ENCODE measurements around the gene MAP7D2. TPM values are rescaled to one million over a fixed set of nuclear protein-coding genes. Genes with fewer than 3 reads are reported as not detected.

Gene MAP7D2
- total and polyA plus RNA-seq, 9 of the 15 experiments (the other 6 are each of a cell fraction or from before 2014, with no cell fraction given) = 0.01 to 0.04 (median 0.03) TPM; not detected in 4

- no peaks in the 10 kb centered on the region for H3K79me2 ChIP-seq (ENCODE audit: control insufficient read depth, insufficient read depth, low read length)
- no peaks in the 10 kb centered on the region for H3K36me3 ChIP-seq (ENCODE audit: control insufficient read depth, insufficient read depth, low read length)
- no peaks in the 10 kb centered on the region for H3K9me3 ChIP-seq (replicated peaks; ENCODE audit: control insufficient read depth, insufficient read depth, low read depth, low read length)
- ATAC-seq (no peak), FAIRE-seq (no peak), DNase-seq (ENCODE audit: extremely low read depth in 1 of 4, low spot score in 3 of 4) (no peak)
- H3K9ac ChIP-seq (ENCODE audit: insufficient read depth in 1 of 2, low read depth in 2 of 2, low read length in 2 of 2) = no peak overlapping the region
- ChIA-PET POLR2A (no interaction called here), CTCF (ENCODE audit: low intra/inter-chr PET ratio) (no interaction called here)
- H3K4me1 ChIP-seq (replicated peaks in 1 of 2; ENCODE audit: control insufficient read depth in 2 of 2, insufficient read depth in 2 of 2, low read length in 2 of 2) = no peaks in the 10 kb centered on the region
- intact Hi-C loops (cut with micrococcal nuclease) (loop anchor here (5.0 kb wide), 1 partner anchor 379 kb away; no protein-coding TSS in a partner anchor), in situ Hi-C loops (cut with MboI) (loop anchor here (10.0 kb wide), 1 partner anchor 158 kb away; no protein-coding TSS in a partner anchor)
- no peaks in the 10 kb centered on the region for H3K9me1 ChIP-seq (ENCODE audit: control insufficient read depth, insufficient read depth, low read length)
- no peak overlapping the region for H3K4me2 ChIP-seq (ENCODE audit: insufficient read depth, low read length)
- H3K27me3 ChIP-seq (ENCODE audit: control insufficient read depth in 2 of 2, insufficient read depth in 2 of 2, low read length in 2 of 2) = peaks cover 0 to 23% of the 10 kb centered on the region in 2 experiments; a peak in 2 of 5 replicates
- no peak overlapping the region for H2AFZ ChIP-seq (ENCODE audit: low read depth, low read length)
- BruUV-seq (replicated peaks) = no TSS peak
- no peak overlapping the region for H3K4me3 ChIP-seq
- peaks cover 5% of the 10 kb centered on the region; the same call in 1 of the 2 replicates for H4K20me1 ChIP-seq (replicated peaks; ENCODE audit: control insufficient read depth, insufficient read depth, low read length)
- no peak overlapping the region for H3K27ac ChIP-seq (ENCODE audit: extremely low read depth, low read depth, low read length)
- WGBS (ENCODE audit: insufficient coverage, low coverage, missing lambda C conversion rate) = 2% methylated on average over 8 of the region's 10 CpGs
- TF ChIP-seq SOX6 (IDR thresholded peaks at IDR 0.05) (no peak), POLR2A (conservative IDR thresholded peaks at IDR 0.05) (no peak), TSHZ1 (CRISPR knock-in tag; IDR thresholded peaks at IDR 0.05) (no peak), SP1 (CRISPR knock-in tag; IDR thresholded peaks at IDR 0.05) (no peak), RB1 (IDR thresholded peaks at IDR 0.05; ENCODE audit: low read depth) (no peak), ZNF436 (CRISPR knock-in tag; IDR thresholded peaks at IDR 0.05) (no peak), BRF2 (IDR thresholded peaks at IDR 0.05; ENCODE audit: borderline replicate concordance, insufficient read depth, insufficient read length) (no peak), XRCC4 (IDR thresholded peaks at IDR 0.05; ENCODE audit: extremely low read depth, insufficient read depth, insufficient read length) (no peak), ZNF165 (CRISPR knock-in tag; IDR thresholded peaks at IDR 0.05; ENCODE audit: borderline replicate concordance) (no peak), SFPQ (IDR thresholded peaks at IDR 0.05; ENCODE audit: low read depth, low read length) (no peak), PBX2 (CRISPR knock-in tag; IDR thresholded peaks at IDR 0.05; ENCODE audit: low read depth) (no peak), PBX2 (tag; conservative IDR thresholded peaks at IDR 0.05; ENCODE audit: low read depth) (no peak)
These were observed 53.6 kb downstream of the MAP7D2 start for GRCh38 chrX:20063153-20063552.
